Mesenteric fat pad (tissue), 1 donor: Measurements from ENCODE around the gene CD3E. TPM values are rescaled to one million over a fixed set of nuclear protein-coding genes. Genes with fewer than 3 reads are reported as not detected.
"Not testable (repeated sequence)": the region's sequence is repeated elsewhere in the genome, so short reads cannot be mapped to it uniquely, and the experiment has no call there.

Source experiments
- DNase-seq: peaks from one replicate; pipeline ENCODE4 v3.0.0-alpha.2; 2020; ENCODE audit warnings: low spot score
- total RNA-seq: library from RNA; stranded (reverse); fragmentation: NEBNext Ultra II Directional; extraction: Animal tissue kit (Norgen Biotek cat#: 25700); gene quantifications from one replicate; pipeline ENCODE4 v1.2.1, GENCODE V29; 2021
- donor health status: DM: yes; HTN: yes; CAD: no.

The CD3E gene
- total RNA-seq, 1 donor from 2014 or later: 2.2 TPM

GRCh38 chr11:118290923-118291322 is 13.6 kb upstream of the CD3E start:
- no peak for DNase-seq

- DNase-seq: no peak
These were observed 12.9 kb upstream of the CD3E start for GRCh38 chr11:118291477-118292135.

- DNase-seq: no peak
These were observed 10.5 kb upstream of the CD3E start for GRCh38 chr11:118294053-118294452.

GRCh38 chr11:118295199-118295598 is 9.3 kb upstream of the CD3E start:
- no peak for DNase-seq

GRCh38 chr11:118295815-118296454 is 8.6 kb upstream of the CD3E start:
- no peak for DNase-seq

- DNase-seq: no peak
These were observed 2.8 kb upstream of the CD3E start for GRCh38 chr11:118301600-118302195.

- DNase-seq: no peak
These were observed 333 bp upstream of the CD3E start for GRCh38 chr11:118304227-118304567.

- no peak for DNase-seq
These were observed 1.2 kb downstream of the CD3E start for GRCh38 chr11:118305726-118306125.

- DNase-seq: no peak
These were observed 2.0 kb downstream of the CD3E start for GRCh38 chr11:118306556-118306955.

GRCh38 chr11:118308995-118309528 is 4.5 kb downstream of the CD3E start:
- DNase-seq: not testable (repeated sequence)

- no peak for DNase-seq
These were observed 5.7 kb downstream of the CD3E start for GRCh38 chr11:118310271-118310670.

- no peak for DNase-seq
These were observed 6.4 kb downstream of the CD3E start for GRCh38 chr11:118310781-118311485.

- no peak for DNase-seq
These were observed 7.0 kb downstream of the CD3E start for GRCh38 chr11:118311518-118311917.

GRCh38 chr11:118312328-118312727 is 7.8 kb downstream of the CD3E start:
- DNase-seq: no peak

GRCh38 chr11:118313242-118313641 is 8.7 kb downstream of the CD3E start:
- no peak for DNase-seq

GRCh38 chr11:118314988-118315411 is 10.5 kb downstream of the CD3E start:
- DNase-seq: no peak

- no peak for DNase-seq
These were observed 13.6 kb downstream of the CD3E start for GRCh38 chr11:118318124-118318523.

- DNase-seq: no peak
These were observed 14.2 kb downstream of the CD3E start for GRCh38 chr11:118318581-118319336.

- DNase-seq: no peak
These were observed 14.8 kb downstream of the CD3E start for GRCh38 chr11:118319337-118319707.

- no peak for DNase-seq
These were observed 16.0 kb downstream of the CD3E start for GRCh38 chr11:118320515-118320914.

GRCh38 chr11:118321386-118322082 is 17.0 kb downstream of the CD3E start:
- no peak for DNase-seq
